Measurements from ENCODE around the gene UGCG.
"Not testable (repeated sequence)": the region's sequence is repeated elsewhere in the genome, so short reads cannot be mapped to it uniquely, and the experiment has no call there.

Gene UGCG

GRCh38 chr9:111895996-111896941 is at the start of gene UGCG:
Gene UGCG (plus strand): TSS chr9:111896814. CDS start chr9:111897216, 402 bp downstream.
- DNase-seq = peak; percentile 85 to 88

DNA sequence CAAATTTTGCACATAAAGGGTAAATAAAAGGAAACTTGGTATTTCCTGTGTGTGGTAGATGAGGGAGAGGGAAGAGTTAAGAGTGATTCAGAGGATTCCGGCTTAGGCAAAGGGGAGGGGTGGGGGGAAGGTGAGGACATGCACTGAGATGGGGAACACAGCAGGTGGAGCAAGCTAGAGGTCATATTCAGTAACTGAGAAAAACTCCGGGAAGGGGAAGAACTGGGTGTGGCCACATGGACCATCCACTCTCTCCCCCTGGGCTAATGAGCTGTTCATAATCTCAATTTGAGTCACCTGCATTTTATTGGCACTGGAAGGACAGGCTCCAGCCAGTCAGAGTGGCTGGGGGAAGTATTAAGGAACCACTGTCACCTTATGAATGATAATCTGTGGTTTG is 45.1 kb upstream of the UGCG start:
- DNase-seq = no peak

GRCh38 chr9:111852291-111852690 is 44.3 kb upstream of the UGCG start:
- no peak for DNase-seq

GRCh38 chr9:111853450-111853827 is 43.2 kb upstream of the UGCG start:
- DNase-seq = no peak

DNA sequence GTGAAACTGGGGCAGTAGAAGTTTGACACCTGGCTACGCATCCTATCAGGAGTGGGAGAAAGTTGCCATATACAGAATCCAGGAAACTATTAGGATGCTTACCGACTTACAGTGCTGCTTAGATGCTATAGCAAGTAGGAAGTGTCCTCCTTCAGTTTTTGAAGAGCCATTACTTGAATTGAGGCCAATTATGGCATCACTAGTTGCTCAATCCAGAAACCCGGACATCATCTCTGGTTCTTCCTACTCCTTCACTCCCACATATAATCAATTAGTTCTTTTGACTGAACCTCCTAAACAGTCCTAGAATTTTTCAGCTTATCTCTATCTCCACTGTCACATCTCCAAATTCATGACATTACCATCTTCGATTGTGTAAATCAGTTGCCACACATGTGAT is 41.8 kb upstream of the UGCG start:
- no peak for DNase-seq

DNA sequence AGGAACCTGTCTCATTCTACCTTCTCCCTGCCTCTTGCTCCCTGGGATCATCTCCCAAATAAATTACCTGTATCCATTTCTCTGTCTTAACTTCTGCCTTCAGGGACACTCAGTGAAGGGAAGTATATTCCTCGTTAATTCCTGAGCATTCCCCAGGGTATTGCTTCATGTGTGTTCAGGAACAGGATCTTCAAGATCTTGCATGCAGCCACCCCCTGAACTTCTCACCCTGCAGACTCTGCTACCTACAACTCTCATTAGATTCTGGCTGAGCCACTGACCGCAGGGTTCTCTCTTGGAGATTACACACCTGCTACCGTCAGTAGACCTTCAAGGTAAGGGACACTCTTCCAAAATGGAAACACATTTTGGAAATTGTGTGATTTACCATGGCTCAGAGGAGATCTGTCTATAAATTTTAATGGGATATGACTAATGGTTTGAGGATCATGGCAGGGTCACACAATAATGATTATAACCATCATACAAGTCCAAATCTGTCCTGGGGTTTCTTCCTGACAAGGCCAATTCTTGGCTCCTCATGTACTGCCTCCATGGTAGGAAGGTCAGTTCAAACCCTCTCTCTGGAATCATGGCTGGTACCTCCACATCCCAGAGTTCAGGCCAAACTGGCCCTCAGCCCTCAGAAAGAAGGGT is 38.9 kb upstream of the UGCG start:
- no peak for DNase-seq

DNA sequence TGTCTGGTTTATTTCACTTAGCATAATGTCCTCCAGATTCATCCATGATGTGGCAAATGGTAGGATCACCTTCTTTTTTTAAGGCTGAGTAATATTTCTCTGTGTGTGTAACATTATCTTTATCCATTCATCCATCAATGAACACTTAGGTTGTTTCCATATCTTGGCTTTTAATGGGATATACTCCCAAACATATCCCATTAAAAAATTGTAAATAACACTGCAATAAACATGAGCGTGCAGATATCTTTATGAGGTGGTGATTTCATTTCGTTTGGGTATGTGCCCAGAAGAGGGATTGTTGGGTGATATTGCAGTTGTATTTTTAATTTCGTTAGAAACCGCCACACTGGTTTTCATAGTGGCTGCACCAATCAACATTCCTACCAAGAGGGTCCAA is 36.2 kb upstream of the UGCG start:
- DNase-seq = no peak

- no peak for DNase-seq
These were observed 33.0 kb upstream of the UGCG start for GRCh38 chr9:111863636-111864035.

DNA sequence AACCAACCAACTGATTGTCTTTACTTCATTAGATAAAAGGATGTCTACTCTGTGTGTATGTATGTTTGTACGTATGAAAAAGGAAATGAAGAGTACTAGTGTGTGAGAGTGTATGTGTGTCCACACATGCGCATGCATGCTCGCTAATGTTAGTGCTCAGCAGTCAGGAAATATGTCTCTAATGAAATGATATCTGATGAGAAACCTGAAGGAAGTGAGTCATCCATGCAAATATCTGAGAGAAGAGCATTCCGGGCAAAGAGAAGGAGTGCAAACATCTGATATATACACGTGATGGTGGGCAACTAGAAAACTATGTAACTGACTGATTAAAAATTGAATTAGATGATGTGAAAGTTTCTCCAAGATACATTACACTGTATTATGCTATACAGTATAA is 29.6 kb upstream of the UGCG start:
- DNase-seq = peak in 1 of 2 experiments; percentile 9

DNA sequence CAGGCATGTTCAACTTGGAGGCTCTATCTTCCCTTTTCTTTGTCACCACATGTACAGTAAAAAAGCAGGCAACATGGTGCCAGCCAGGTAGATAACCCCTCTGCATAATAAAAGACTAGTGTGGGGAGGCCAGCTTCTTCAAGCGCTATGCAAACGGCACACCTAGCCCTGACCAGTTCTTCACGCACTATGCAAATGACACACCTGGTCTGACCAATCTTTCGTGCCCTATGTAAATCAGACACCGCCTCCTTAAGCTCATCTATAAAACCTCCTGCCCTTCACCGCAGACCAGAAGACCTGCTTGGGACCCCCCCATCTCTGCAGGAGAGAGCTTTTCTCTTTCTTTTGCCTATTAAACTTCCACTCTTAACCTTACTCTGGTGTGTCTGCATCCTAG is 28.1 kb upstream of the UGCG start:
- DNase-seq = no peak

DNA sequence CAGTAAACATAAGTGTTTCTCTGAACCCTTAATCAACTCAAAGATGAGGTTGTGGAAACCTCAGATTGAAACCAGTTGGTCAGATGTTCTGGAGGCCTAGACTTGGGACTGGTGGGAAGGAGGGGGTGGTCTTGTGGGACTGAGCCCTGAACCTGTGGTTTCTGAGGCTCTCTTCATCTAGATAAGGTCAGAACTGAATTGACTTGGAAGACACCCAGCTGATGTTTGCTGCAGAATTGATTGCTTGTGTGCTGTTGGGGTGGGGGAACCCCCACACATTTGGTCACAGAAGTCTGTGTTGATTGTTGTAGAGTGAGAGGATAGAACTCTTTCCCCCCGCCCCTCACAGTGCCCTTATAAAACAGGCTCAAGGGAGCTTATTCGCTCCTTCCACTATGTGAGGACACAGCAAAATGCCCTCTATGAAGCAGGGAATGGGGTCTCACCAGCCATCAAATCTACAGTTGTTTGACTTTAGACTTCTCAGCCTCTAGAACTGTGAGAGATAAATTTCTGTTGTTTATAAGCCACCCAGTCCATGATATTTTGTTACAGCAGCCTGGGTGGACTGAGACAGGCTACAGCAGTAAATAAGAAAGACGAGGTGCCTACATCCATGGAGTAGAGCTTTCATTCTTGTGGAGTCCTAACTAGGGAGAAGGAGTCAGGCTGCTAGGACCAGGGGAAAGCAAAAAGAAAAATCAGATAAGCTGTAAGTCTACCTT is 25.7 kb upstream of the UGCG start:
- no peak for DNase-seq

DNA sequence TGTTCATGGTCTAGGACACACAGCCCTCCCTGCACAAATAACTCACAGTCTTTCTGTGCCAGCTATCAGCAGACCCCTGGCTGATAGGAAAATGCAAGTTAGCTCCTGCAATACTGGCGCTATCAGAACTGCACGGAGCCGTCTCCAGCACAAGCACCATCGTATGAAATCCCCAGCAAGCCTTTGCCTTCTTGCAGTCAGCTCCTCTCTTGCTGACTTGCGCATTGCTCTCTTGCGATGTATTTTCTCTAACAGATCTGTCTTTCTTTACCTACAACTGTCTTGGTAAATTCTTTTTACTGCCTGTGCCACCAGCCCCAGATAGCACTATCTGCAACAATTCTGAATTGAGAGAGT is 25.1 kb upstream of the UGCG start:
- no peak for DNase-seq

DNA sequence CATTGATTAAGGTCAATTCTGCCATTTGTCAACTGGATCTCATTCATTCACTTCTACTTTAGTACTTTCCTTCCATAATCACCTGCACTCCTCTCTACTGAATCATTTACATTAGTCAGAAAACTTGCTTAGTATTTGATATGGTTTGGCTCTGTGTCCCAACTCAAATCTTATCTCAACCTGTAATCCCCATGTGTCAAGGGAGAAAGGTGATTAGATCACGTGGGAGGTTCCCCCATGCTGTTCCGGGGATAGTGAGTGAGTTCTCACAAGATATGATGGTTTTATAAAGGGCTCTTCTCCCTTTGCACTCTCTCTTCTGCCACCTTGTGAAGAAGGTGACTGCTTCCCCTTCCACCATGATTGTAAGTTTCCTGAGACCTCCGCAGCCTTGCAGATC is 23.7 kb upstream of the UGCG start:
- DNase-seq = no peak

- DNase-seq = no peak
These were observed 22.7 kb upstream of the UGCG start for GRCh38 chr9:111873901-111874300.

GRCh38 chr9:111874500-111874899 is 22.1 kb upstream of the UGCG start:
- no peak for DNase-seq

- DNase-seq = not testable (repeated sequence)
These were observed 21.3 kb upstream of the UGCG start for GRCh38 chr9:111875291-111875690.

DNA sequence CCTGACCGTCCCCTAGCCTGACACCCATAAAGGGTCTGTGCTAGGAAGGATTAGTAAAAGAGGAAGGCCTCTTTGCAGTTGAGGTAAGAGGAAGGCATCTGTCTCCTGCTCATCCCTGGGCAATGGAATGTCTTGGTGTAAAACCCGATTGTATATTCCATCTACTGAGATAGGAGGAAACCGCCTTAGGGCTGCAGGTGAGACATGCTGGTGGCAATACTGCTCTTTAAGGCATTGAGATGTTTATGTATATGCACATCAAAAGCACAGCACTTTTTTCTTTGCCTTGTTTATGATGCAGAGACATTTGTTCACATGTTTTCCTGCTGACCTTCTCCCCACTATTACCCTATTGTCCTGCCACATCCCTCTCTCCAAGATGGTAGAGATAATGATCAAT is 20.9 kb upstream of the UGCG start:
- not testable (repeated sequence) for DNase-seq

DNA sequence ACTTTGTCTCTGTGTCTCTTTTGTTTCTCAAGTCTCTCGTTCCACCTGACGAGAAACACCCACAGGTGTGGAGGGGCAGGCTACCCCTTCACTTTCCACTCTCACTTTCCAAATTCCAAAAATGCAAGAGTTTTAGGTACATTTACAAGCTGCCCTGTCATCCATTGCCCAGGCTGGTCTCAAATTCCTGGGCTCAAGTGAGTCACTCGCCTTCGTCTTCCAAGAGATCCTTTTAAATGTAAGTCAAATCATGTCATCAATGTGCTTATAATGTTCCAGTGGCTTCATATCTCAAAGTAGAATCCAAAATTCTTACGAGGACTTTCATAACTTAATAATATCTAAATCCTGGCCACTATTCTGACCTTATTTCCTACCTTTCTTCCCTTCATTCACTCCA is 20.4 kb upstream of the UGCG start:
- DNase-seq = no peak

GRCh38 chr9:111877420-111877819 is 19.2 kb upstream of the UGCG start:
- no peak for DNase-seq

DNA sequence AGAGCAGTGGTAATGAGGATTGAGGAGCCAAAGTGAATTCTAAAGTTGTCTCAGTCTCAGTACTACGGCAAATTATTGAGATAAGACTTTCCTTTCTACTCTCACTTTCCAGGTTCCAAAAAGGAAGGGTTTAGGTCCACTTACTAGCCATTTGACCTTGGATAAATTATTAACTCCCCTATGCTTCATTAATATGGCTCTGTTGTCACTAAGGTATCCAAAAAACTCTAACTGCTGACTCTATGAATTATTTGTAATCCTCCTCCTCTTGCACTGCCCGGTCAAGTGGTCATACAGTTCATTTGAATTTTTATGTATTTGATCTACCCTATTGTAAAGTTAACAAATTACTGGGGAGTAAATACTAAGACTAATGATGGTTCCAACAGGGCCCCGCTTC is 17.7 kb upstream of the UGCG start:
- no peak for DNase-seq

GRCh38 chr9:111886983-111887718 is 9.5 kb upstream of the UGCG start:
- no peak for DNase-seq

DNA sequence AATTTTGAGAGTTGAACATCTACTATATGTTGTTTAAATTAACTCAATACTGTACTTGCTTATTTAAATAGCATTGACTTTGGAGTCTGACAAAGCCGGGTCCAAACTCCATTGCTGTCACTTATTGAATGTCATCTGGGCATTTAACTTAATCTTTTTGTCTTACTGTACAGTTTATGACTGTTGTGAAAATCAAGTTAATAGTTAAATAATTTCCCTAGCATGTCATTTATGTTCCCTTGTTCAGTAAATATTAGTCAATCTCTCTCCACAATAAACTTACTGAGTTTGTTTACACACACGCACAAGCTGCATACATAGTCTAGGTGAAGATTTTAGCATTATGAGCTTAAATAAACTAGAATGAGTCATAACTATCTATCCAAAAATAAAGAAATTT is 6.3 kb upstream of the UGCG start:
- no peak for DNase-seq

- DNase-seq = not testable (repeated sequence)
These were observed 5.7 kb upstream of the UGCG start for GRCh38 chr9:111890867-111891266.
